GM12878 (cell line): ENCODE measurements around the gene IGF2BP2. TPM values are rescaled to one million over a fixed set of nuclear protein-coding genes. Genes with fewer than 3 reads are reported as not detected.

Source experiments
- ATAC-seq: fragments of 200-7000 bp; cut with Tn5 transposase; 3 replicates; pipeline ENCODE4 v1.9.1; 2020; ENCODE audit warnings: mild to moderate bottlenecking, moderate library complexity
- BruUV-seq: library from RNA; stranded (reverse); fragments of 400-500 nt; replicated peaks from 2 replicates; lab custom pipeline; 2021; lab: Mats Ljungman, UMichigan
- CTCF ChIA-PET: fragments of 300-600 bp; sonication (Branson Sonifier 250); formaldehyde crosslinking; extraction: SDS; loops from one replicate; lab custom pipeline; 2021; ENCODE audit warnings: inconsistent platforms; lab: Yijun Ruan, JAX
- POLR2A ChIA-PET: fragments of 350-600 bp; formaldehyde crosslinking; extraction: SDS; loops from one replicate; lab custom pipeline; 2021; ENCODE audit warnings: inconsistent platforms; lab: Charles Lee
- RAD21 ChIA-PET: fragments of 300-600 bp; sonication (Branson Sonifier 250); formaldehyde crosslinking; loops from one replicate; lab custom pipeline; 2023; ENCODE audit warnings: antibody characterized with exemption; ENCODE audit not compliant: unreplicated experiment; lab: Charles Lee
- SMC1A ChIA-PET: fragments of 300-600 bp; sonication (Branson Sonifier 250); formaldehyde crosslinking; loops from one replicate; lab custom pipeline; 2023; ENCODE audit not compliant: unreplicated experiment, uncharacterized antibody; lab: Charles Lee
- DNase-seq: peaks from one replicate; pipeline ENCODE4 v3.0.0-alpha.2; 2011; ENCODE audit warnings: low read depth, low spot score
- FAIRE-seq: peaks from 3 replicates; lab custom pipeline; 2011; peaks lifted over from hg19 to GRCh38; lab: Jason Lieb, UNC
- H2AFZ ChIP-seq: 2 replicates; pipeline ENCODE4 v1.6.0; 2011; ENCODE audit warnings: low read depth, low read length, control low read depth; ENCODE audit not compliant: control insufficient read depth
- H3K27ac ChIP-seq: 2 replicates; pipeline ENCODE4 v1.5.1; 2011; ENCODE audit warnings: control low read depth; ENCODE audit not compliant: control insufficient read depth, insufficient read depth
- H3K27me3 ChIP-seq, 2 experiments: replicated peaks in 1 of 2; 2 replicates each; pipeline versions ENCODE4 v1.6.0 to v1.6.1; 2011; ENCODE audit warnings: low read length in 1 of 2; ENCODE audit not compliant: control insufficient read depth in 2 of 2, insufficient read depth in 2 of 2
- H3K36me3 ChIP-seq, 2 experiments: 2 replicates each; pipeline ENCODE4 v1.5.1; 2011; ENCODE audit warnings: low read length in 1 of 2; ENCODE audit not compliant: control insufficient read depth in 2 of 2, insufficient read depth in 2 of 2
- H3K4me1 ChIP-seq: 2 replicates; pipeline ENCODE4 v1.6.1; 2011; ENCODE audit warnings: mild to moderate bottlenecking, low read length, moderate library complexity, mixed read lengths; ENCODE audit not compliant: control insufficient read depth, insufficient read depth
- H3K4me2 ChIP-seq: 2 replicates; pipeline ENCODE4 v1.6.0; 2011; ENCODE audit warnings: control low read depth; ENCODE audit not compliant: control insufficient read depth, insufficient read depth
- H3K4me3 ChIP-seq: fragments of 200-600 bp; sonication (generic); 2 replicates; pipeline ENCODE4 v1.5.1; 2016
- H3K79me2 ChIP-seq: 2 replicates; pipeline ENCODE4 v1.6.0; 2011; ENCODE audit warnings: low read length; ENCODE audit not compliant: control insufficient read depth, insufficient read depth
- H3K9ac ChIP-seq: 2 replicates; pipeline ENCODE4 v1.8.0; 2011; ENCODE audit warnings: low read length, control low read depth, mixed read lengths; ENCODE audit not compliant: control insufficient read depth, insufficient read depth
- H3K9me3 ChIP-seq: replicated peaks from 3 replicates; pipeline ENCODE4 v1.5.1; 2011; ENCODE audit warnings: mild to moderate bottlenecking, low read length; ENCODE audit not compliant: control insufficient read depth, insufficient read depth
- H4K20me1 ChIP-seq: 2 replicates; pipeline ENCODE4 v1.6.0; 2011; ENCODE audit not compliant: control insufficient read depth, insufficient read depth
- MYB ChIP-seq: fragments of 150-350 bp; IDR thresholded peaks from 2 replicates; pipeline ENCODE4 v1.6.1; 2014; ENCODE audit warnings: mild to moderate bottlenecking, low read depth, low read length, borderline replicate concordance
- NRF1 ChIP-seq: conservative IDR thresholded peaks from 2 replicates; pipeline ENCODE4 v1.6.1; 2011; ENCODE audit warnings: mild to moderate bottlenecking, low read depth, low read length, improper control_type of control experiment
- PBX3 ChIP-seq: IDR thresholded peaks from 2 replicates; pipeline ENCODE4 v1.6.1; 2011; ENCODE audit warnings: mild to moderate bottlenecking, low read depth, low read length, moderate library complexity; ENCODE audit not compliant: insufficient replicate concordance
- POLR2AphosphoS5 ChIP-seq: IDR thresholded peaks from 2 replicates; pipeline ENCODE4 v1.6.1; 2011; ENCODE audit warnings: mild to moderate bottlenecking, low read length, inconsistent platforms
- RAD51 ChIP-seq: fragments of 450-650 bp; IDR thresholded peaks from 2 replicates; pipeline ENCODE4 v1.6.1; 2016; ENCODE audit warnings: moderate library complexity, mild to moderate bottlenecking, inconsistent platforms
- RB1 ChIP-seq: fragments of 450-650 bp; formaldehyde crosslinking; IDR thresholded peaks from 2 replicates; pipeline ENCODE4 v1.6.1; 2017; ENCODE audit warnings: mild to moderate bottlenecking, borderline replicate concordance
- RELB ChIP-seq: fragments of 450-650 bp; IDR thresholded peaks from 2 replicates; pipeline ENCODE4 v1.6.1; 2017; ENCODE audit warnings: low read depth, mild to moderate bottlenecking, moderate library complexity
- WGBS: methylation state at CpG from one replicate; pipeline ENCODE4 v1.1.6; 2016; ENCODE audit warnings: low lambda C conversion rate; ENCODE audit not compliant: insufficient replicate concordance, insufficient coverage; ENCODE audit errors: missing lambda C conversion rate; 5-methylcytosine and 5-hydroxymethylcytosine counted together
- in situ Hi-C: fragments of 300-500 bp; cut with MboI; formaldehyde crosslinking; loops from 9 replicates; pipeline ENCODE4 v1.14.3; 2018; ENCODE audit warnings: mixed read lengths
- intact Hi-C: fragments of 100-400 bp; cut with micrococcal nuclease; formaldehyde crosslinking; loops from one replicate; pipeline ENCODE4 v1.14.2; 2022; ENCODE audit not compliant: unreplicated experiment
- polyA plus RNA-seq, 11 experiments: library from polyadenylated mRNA; depleted of rRNA in 4 of 11; unstranded in 6 of 11; stranded (reverse) in 5 of 11; fragments of >200 nt; fragmentation: Nextera tagmentation in 4 of 11; fragmentation: Illumina TruSeq in 1 of 11; extraction: Ambion mirVana in 4 of 11; extraction: Trizol in 1 of 11; gene quantifications; 1 replicate in 1 of 11; 2 replicates in 10 of 11; pipeline versions ENCODE4 v1.2.1 to v1.2.3, GENCODE V29; 2011 to 2016; ENCODE audit warnings: inconsistent platforms in 2 of 11, missing spikeins in 2 of 11, low read depth in 1 of 11
- total RNA-seq, 4 experiments: library from RNA; depleted of rRNA in 3 of 4; stranded (reverse); fragments of >200 nt in 3 of 4; fragmentation: Illumina TruSeq in 1 of 4; extraction: Trizol in 1 of 4; gene quantifications; 2 replicates each; pipeline versions ENCODE4 v1.2.1 to v1.2.3, GENCODE V29; 2013 to 2021

Gene IGF2BP2
- total and polyA plus RNA-seq, 10 of the 15 experiments (the other 5 are each of a cell fraction or from before 2014, with no cell fraction given) = 0.25 to 0.72 TPM; not detected in 8

- no peaks in the 10 kb centered on the region for H3K36me3 ChIP-seq
- H3K27me3 ChIP-seq = peaks cover 2 to 3% of the 10 kb centered on the region in 2 experiments; a peak in 3 of 4 replicates
- 49% methylated on average over 12 of the region's 12 CpGs for WGBS
- FAIRE-seq (no peak), ATAC-seq (no peak), DNase-seq (no peak)
- H3K4me1 ChIP-seq = no peaks in the 10 kb centered on the region
- no peaks in the 10 kb centered on the region for H3K79me2 ChIP-seq
- no peak for TF ChIP-seq NRF1
- no peak for TF ChIP-seq RELB
- no peak for TF ChIP-seq MYB
- no peak for TF ChIP-seq RAD51
- TF ChIP-seq PBX3 = no peak
- no peak for TF ChIP-seq POLR2AphosphoS5
- no peak for TF ChIP-seq RB1
- in situ Hi-C loops = no loop called here
- POLR2A ChIA-PET = no interaction called here
- no peak overlapping the region for H3K4me2 ChIP-seq
- no peak overlapping the region for H3K27ac ChIP-seq
- no peak overlapping the region for H3K4me3 ChIP-seq
- no peak overlapping the region for H3K9ac ChIP-seq
- H3K9me3 ChIP-seq = no peaks in the 10 kb centered on the region
- intact Hi-C loops = no loop called here
- no peak overlapping the region for H2AFZ ChIP-seq
- no TSS peak for BruUV-seq
- RAD21 ChIA-PET = interaction anchor here (1.1 kb wide), 1 partner anchor 111 kb away, joined by 3 read pairs; no protein-coding TSS in a partner anchor
- SMC1A ChIA-PET = no interaction called here
- no peaks in the 10 kb centered on the region for H4K20me1 ChIP-seq
- CTCF ChIA-PET = interaction anchor here (0.6 to 7.1 kb wide), 2 partner anchors 108 to 597 kb away, joined by 3 to 198 read pairs; no protein-coding TSS in a partner anchor
These were observed 167.6 kb downstream of the IGF2BP2 start for GRCh38 chr3:185657211-185657610.
